KOPT-K1 (cell line): Measurements from ENCODE around the gene TTC6.

ENCODE experiments used
- H3K27ac ChIP-seq: fragments of 200-600 bp; sonication (generic); 2 replicates; pipeline ENCODE4 v1.5.1; 2016; ENCODE audit warnings: antibody characterized with exemption, mild to moderate bottlenecking, low read depth, low read length; ENCODE audit not compliant: poor library complexity, severe bottlenecking
- H3K36me3 ChIP-seq: fragments of 200-600 bp; sonication (generic); 2 replicates; pipeline ENCODE4 v1.5.1; 2017; ENCODE audit warnings: antibody characterized with exemption, mild to moderate bottlenecking, low read length, moderate library complexity; ENCODE audit not compliant: insufficient read depth
- H3K9me3 ChIP-seq: fragments of 200-600 bp; sonication (generic); 2 replicates; pipeline ENCODE4 v1.5.1; 2017; ENCODE audit warnings: antibody characterized with exemption, low read length, mild to moderate bottlenecking; ENCODE audit not compliant: insufficient read depth, poor library complexity, severe bottlenecking

TTC6 gene

DNA sequence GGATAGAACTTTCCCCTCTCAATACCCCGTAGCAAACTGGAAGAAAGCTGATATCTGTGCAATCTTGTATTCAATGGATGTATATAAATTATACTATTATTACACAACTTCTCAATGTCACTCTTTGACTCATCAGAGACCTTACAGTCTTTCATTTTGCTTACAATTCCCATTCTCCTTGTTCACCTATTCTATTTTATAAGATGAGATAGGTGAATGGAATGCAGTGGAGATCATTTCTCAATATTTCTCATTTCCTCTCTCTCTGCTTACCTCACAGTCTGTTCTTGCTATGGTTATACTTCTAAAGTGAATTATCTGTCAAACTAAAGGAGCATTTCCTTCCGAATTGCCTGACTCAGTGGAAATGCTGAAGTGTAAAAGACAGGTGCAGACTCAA, 15.3 kb upstream of the TTC6 start:
- Histone ChIP-seq H3K36me3 (no peaks in the 10 kb centered on the region), H3K9me3 (peaks cover 11% of the 10 kb centered on the region), H3K27ac (no peak overlapping the region)

DNA sequence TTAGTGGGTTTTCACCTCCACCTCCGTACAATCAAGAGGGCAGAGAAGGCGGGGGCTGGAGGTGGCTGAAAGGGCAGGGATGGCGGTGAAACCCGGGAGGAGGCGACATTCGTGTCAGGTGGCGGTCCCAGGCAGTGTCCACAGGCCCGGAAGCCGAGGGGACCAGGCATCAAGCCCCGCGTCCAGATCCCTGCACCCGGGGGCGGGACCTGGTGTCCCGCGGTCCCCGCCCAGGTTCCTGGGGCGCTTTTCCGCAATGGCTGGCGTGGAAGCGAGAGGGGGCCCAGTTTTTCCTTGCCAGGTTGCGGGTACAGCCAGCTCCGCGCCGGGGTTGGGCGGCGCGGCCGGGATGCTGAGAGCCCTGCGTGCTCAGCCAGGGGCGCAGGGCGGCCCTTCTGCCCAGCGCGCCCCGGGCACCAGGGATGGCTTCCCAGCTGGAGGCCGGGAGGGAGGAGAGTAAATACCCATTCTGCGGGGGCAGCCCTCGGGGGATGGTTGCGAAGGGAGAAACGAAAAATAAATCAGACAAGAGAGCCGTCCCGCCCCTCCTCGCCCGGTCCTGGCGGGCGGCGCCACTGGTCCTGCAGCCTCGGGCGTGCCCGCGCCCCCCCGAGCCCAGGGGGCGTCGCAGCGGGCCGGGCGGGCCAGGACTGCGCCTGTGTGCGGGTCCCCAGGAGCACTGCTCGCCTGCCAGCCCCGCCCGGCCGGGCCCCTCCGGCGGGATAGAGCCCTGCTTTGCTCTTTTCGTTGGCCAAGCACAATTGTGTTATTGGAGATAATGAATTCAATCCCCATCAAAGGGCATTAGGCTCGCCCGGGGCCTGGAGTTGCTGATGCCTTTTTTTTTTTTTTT, 11.8 kb upstream of the TTC6 start:
- H3K9me3 ChIP-seq: peaks cover 11% of the 10 kb centered on the region
- no peak overlapping the region for H3K27ac ChIP-seq
- H3K36me3 ChIP-seq: no peaks in the 10 kb centered on the region

GRCh38 chr14:37584211-37585100, 11.0 kb upstream of the TTC6 start:
- Histone ChIP-seq H3K36me3 (no peaks in the 10 kb centered on the region), H3K27ac (no peak overlapping the region), H3K9me3 (peaks cover 11% of the 10 kb centered on the region)

GRCh38 chr14:37585101-37585511, 10.3 kb upstream of the TTC6 start:
- Histone ChIP-seq H3K9me3 (peaks cover 11% of the 10 kb centered on the region), H3K36me3 (no peaks in the 10 kb centered on the region), H3K27ac (no peak overlapping the region)

- Histone ChIP-seq H3K27ac (no peak overlapping the region), H3K9me3 (peaks cover 11% of the 10 kb centered on the region), H3K36me3 (no peaks in the 10 kb centered on the region)
These were observed 9.2 kb upstream of the TTC6 start for GRCh38 chr14:37585971-37586796.

- Histone ChIP-seq H3K9me3 (peaks cover 11% of the 10 kb centered on the region), H3K27ac (no peak overlapping the region), H3K36me3 (no peaks in the 10 kb centered on the region)
These were observed 8.7 kb upstream of the TTC6 start for GRCh38 chr14:37586797-37587130.

GRCh38 chr14:37587131-37587803, 8.2 kb upstream of the TTC6 start:
- Histone ChIP-seq H3K36me3 (no peaks in the 10 kb centered on the region), H3K27ac (no peak overlapping the region), H3K9me3 (peaks cover 11% of the 10 kb centered on the region)

DNA sequence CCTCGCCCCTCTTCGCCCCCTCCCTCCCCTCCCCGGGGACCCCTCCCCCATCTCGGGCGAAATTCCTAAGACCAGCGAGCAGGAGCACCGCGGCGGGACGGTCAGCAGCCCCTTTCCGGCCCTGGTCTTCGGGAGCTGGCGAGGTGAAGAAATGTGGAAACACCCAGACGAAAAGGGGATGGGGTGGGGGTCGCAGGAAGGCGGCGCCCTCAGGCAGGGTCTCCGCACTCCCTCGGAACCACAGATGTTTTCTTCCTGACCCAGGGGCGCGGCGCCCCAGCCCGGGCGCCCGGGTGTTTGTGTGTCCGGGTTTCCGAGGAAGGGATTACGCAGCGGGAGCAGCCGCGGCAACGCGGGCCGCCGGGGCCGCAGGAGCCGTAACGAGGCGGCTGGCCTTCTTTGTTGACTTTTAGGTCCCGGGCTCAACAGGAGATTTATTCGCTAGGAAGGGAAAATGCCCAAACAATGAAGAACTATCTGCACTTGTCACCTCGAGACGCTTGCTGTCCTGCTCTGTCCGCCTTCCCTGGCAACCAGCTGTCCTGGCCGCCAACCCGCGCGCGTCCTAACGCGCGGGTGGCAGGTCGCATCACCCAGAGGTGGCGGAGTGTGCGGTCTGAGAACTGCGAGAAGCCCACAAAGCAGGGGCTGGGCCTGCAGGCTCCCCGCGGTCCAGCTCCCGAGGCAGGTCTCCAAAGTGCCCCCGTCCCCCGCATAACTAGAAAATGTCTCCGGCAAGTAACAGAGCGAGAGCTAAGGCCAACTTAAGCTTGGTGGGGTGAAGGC, 7.4 kb upstream of the TTC6 start:
- Histone ChIP-seq H3K27ac (no peak overlapping the region), H3K9me3 (peaks cover 11% of the 10 kb centered on the region), H3K36me3 (no peaks in the 10 kb centered on the region)

- Histone ChIP-seq H3K27ac (no peak overlapping the region), H3K9me3 (peaks cover 11% of the 10 kb centered on the region), H3K36me3 (no peaks in the 10 kb centered on the region)
These were observed 6.8 kb upstream of the TTC6 start for GRCh38 chr14:37588667-37588955.

DNA sequence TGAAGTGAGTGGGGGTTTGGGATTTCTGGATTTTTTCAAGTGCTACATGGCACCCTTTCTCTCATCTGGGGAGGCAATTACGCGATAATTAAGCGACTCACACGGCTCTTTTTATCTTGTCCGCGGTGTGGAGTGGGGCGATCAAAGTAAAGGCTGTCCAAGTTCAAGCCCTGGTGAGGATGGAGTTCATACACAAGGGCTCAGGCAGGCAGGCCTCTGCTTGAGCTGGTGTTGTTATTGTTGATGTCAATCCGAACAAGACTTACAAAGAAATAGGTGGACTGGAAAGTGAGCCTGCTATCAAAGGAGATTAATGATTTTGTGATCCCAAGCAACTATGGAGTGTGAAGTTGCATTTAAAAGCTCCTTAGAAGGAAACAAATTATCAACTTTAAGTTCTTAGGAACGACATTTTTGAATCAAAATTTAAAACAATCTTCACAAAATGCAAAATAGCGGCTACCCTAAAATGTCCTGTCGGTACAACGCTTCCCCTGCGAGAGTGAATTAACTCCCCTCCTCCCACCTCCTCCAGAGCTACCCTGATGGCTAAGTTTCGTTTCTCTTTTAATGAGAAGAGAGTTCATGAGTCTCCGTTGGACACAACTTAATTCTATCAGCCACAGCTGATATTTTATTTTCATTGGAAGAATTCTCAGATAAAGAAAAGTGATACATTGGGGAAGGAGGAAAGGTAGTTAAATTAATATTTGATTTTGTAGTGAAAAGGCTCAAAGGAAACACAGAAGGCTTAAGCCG, 6.3 kb upstream of the TTC6 start:
- peaks cover 10% of the 10 kb centered on the region for H3K9me3 ChIP-seq
- H3K36me3 ChIP-seq: no peaks in the 10 kb centered on the region
- no peak overlapping the region for H3K27ac ChIP-seq

DNA sequence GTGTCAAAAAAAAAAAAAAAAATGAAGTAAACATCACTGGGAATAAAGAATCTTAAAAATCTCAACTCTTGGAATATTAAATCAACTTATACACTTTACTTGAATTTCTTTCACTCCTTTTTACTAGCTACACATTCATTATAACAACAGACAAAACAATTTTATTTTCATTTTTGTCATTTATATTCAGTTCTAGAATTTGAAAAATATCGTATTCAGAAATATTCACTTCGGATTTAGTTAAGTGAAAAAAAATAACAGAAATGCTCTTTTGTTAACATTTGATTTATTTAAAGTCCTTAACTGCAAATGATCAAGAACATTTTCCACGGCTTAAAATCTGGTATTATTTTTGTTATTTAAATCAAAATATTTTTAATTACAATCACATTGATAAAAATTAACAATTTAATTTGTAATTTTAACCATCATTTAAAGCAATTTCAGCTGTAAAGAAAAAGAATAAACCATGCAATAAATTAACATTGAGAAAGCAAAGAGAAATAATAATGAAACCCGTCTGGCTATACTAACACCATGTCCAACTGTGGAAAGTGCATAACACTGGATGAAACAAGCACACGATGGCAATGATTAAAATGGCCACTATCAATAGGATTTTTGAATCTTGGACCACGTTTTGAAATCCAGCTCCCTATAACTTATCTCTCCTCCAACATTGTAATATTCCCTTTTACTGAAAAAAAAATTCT, 5.6 kb upstream of the TTC6 start:
- H3K27ac ChIP-seq: no peak overlapping the region
- no peaks in the 10 kb centered on the region for H3K36me3 ChIP-seq
- peaks cover 2% of the 10 kb centered on the region for H3K9me3 ChIP-seq

- no peaks in the 10 kb centered on the region for H3K36me3 ChIP-seq
These were observed 4.8 kb upstream of the TTC6 start for GRCh38 chr14:37590428-37591139.

More at GRCh38 chr14:37590428-37591139, 4.8 kb upstream of the TTC6 start:
- peaks cover 2% of the 10 kb centered on the region for H3K9me3 ChIP-seq
- H3K27ac ChIP-seq: no peak overlapping the region
